Psoas muscle (tissue), 8 donors: ENCODE results near the gene CCDC120. TPM values are rescaled to one million over a fixed set of nuclear protein-coding genes. Genes with fewer than 3 reads are reported as not detected.

Experiments used
- ATAC-seq, 4 donors: fragments of 200-7000 bp; cut with Tn5 transposase; one replicate each; pipeline ENCODE4 v1.9.1; 2020; ENCODE audit warnings: moderate library complexity in 3 of 4, mild to moderate bottlenecking in 2 of 4
- DNase-seq, 2 donors: peaks; one replicate each; pipeline ENCODE4 v3.0.0-alpha.2; 2020
- H3K27ac ChIP-seq: fragments of 200-600 bp; one replicate; pipeline ENCODE4 v1.8.0; 2022
- H3K27me3 ChIP-seq, 3 donors: fragments of 200-600 bp in 1 of 3; one replicate each; pipeline versions ENCODE4 v1.6.1 to v1.8.0; 2013 to 2022; ENCODE audit warnings: low read length in 2 of 3, mild to moderate bottlenecking in 2 of 3, moderate library complexity in 1 of 3; ENCODE audit not compliant: insufficient read depth in 3 of 3
- H3K36me3 ChIP-seq, 2 donors: fragments of 200-600 bp in 1 of 2; one replicate each; pipeline versions ENCODE4 v1.6.1 to v1.8.0; 2013 to 2022; ENCODE audit warnings: low read depth in 1 of 2, mild to moderate bottlenecking in 1 of 2, moderate library complexity in 1 of 2; ENCODE audit not compliant: insufficient read depth in 1 of 2
- H3K4me1 ChIP-seq: fragments of 200-600 bp; one replicate; pipeline ENCODE4 v1.8.0; 2022
- H3K4me3 ChIP-seq: fragments of 200-600 bp; one replicate; pipeline ENCODE4 v1.8.0; 2022; ENCODE audit warnings: mild to moderate bottlenecking
- H3K9me3 ChIP-seq: fragments of 200-600 bp; one replicate; pipeline ENCODE4 v1.8.0; 2022
- CTCF ChIP-seq: fragments of 200-600 bp; IDR thresholded peaks from one replicate; pipeline ENCODE4 v1.8.0; 2022; ENCODE audit warnings: antibody characterized with exemption
- WGBS, 3 donors: extraction: QIAGEN DNeasy Blood & Tissue Kit; methylation state at CpG; one replicate each; pipeline versions ENCODE4 v1.1.6 to v1.1.7; 2013; 5-methylcytosine and 5-hydroxymethylcytosine counted together
- intact Hi-C, 2 donors: fragments of 100-400 bp; cut with DNase I; formaldehyde crosslinking; loops; one replicate each; pipeline versions ENCODE4 v1.11.0 to v1.14.2; 2022
- polyA plus RNA-seq, 3 donors: library from polyadenylated mRNA; stranded (reverse); fragments of 200-250 nt; gene quantifications; one replicate each; pipeline ENCODE4 v1.2.3, GENCODE V29; 2013
- total RNA-seq, 4 donors: library from RNA; stranded (reverse); fragmentation: NEBNext Ultra II Directional in 2 of 4; extraction: Animal tissue kit (Norgen Biotek cat#: 25700) in 2 of 4; gene quantifications; one replicate each; pipeline versions ENCODE4 v1.2.1 to v1.2.4, GENCODE V29; 2021 to 2023
- donor health status: healthy with polysubstance abuse.
- donor health status: DM: no; HTN: no; CAD: no; lungs with moderate emphysema.
- donor health status: Bipolar disorder and iron deficiency.
- donor health status: healthy.
- donor health status: DM: yes; HTN: yes; CAD: no.
- donor health status: DM: no; HTN: no; CAD: no.
- donor health status: DM: no; HTN: no; CAD: no.
- donor health status: DM: yes; HTN: yes; CAD: no.

Gene CCDC120
- total and polyA plus RNA-seq, 7 donors = 0.40 to 1.2 (median 0.76) TPM

- H3K36me3 ChIP-seq = no peaks in the 10 kb centered on the region
- no peak for ATAC-seq
- no peak for DNase-seq
- H3K27me3 ChIP-seq = no peaks in the 10 kb centered on the region
- WGBS, 3 donors = 66 to 71% (median 68%) methylated on average over 8 to 9 of the region's 9 CpGs
- no peak overlapping the region for H3K4me3 ChIP-seq
- no peak for TF ChIP-seq CTCF
- intact Hi-C loops = no loop called here
- no peaks in the 10 kb centered on the region for H3K4me1 ChIP-seq
- H3K9me3 ChIP-seq = no peaks in the 10 kb centered on the region
- H3K27ac ChIP-seq = no peak overlapping the region
Observed at GRCh38 chrX:49066690-49067089, 7.9 kb downstream of the CCDC120 start.

- DNase-seq (no peak), ATAC-seq (no peak)
- intact Hi-C loops = no loop called here
- WGBS, 3 donors = 86 to 93% (median 91%) methylated on average over 25 to 41 of the region's 41 CpGs
- Histone ChIP-seq H3K9me3 (no peaks in the 10 kb centered on the region), H3K27me3 (no peaks in the 10 kb centered on the region), H3K4me1 (no peaks in the 10 kb centered on the region), H3K4me3 (no peak overlapping the region), H3K27ac (no peak overlapping the region), H3K36me3 (no peaks in the 10 kb centered on the region)
- TF ChIP-seq CTCF = no peak
Observed at GRCh38 chrX:49067285-49068120, 8.7 kb downstream of the CCDC120 start.

- intact Hi-C loops = no loop called here
- WGBS, 3 donors = 85 to 90% (median 86%) methylated on average over 11 of the region's 11 CpGs
- no peak for TF ChIP-seq CTCF
- Histone ChIP-seq H3K27ac (no peak overlapping the region), H3K4me1 (peaks cover under 1% of the 10 kb centered on the region), H3K27me3 (no peaks in the 10 kb centered on the region), H3K4me3 (no peak overlapping the region), H3K36me3 (no peaks in the 10 kb centered on the region), H3K9me3 (no peaks in the 10 kb centered on the region)
- ATAC-seq (no peak), DNase-seq (no peak)
Observed at GRCh38 chrX:49069038-49069437, 10.2 kb downstream of the CCDC120 start.

- no peak for TF ChIP-seq CTCF
- Histone ChIP-seq H3K9me3 (no peaks in the 10 kb centered on the region), H3K27ac (no peak overlapping the region), H3K36me3 (peaks cover 0 to 7% of the 10 kb centered on the region in 2 donors), H3K4me1 (peaks cover 4% of the 10 kb centered on the region), H3K27me3 (no peaks in the 10 kb centered on the region), H3K4me3 (no peak overlapping the region)
- intact Hi-C loops = no loop called here
- DNase-seq (no peak), ATAC-seq (no peak)
- 69 to 96% (median 94%) methylated on average over 4 of the region's 4 CpGs for WGBS, 3 donors
Observed at GRCh38 chrX:49070988-49071387, 12.2 kb downstream of the CCDC120 start.
